Kidney (tissue), 14 donors: ENCODE data around the gene DDX51. TPM values are rescaled to one million over a fixed set of nuclear protein-coding genes. Genes with fewer than 3 reads are reported as not detected.

Experiments
- DNase-seq, 5 donors: peaks; one replicate each; pipeline ENCODE4 v3.0.0-alpha.2; 2013 to 2020
- FAIRE-seq: peaks from 2 replicates; lab custom pipeline; 2012; peaks lifted over from hg19 to GRCh38; lab: Jason Lieb, UNC
- H3K27ac ChIP-seq, 2 donors: one replicate each; pipeline ENCODE4 v1.7.0; 2013; ENCODE audit warnings: low read depth in 2 of 2, low read length in 2 of 2, inconsistent platforms in 1 of 2
- H3K27me3 ChIP-seq: one replicate; pipeline ENCODE4 v1.7.1; 2013; ENCODE audit warnings: low read length, inconsistent platforms; ENCODE audit not compliant: control insufficient read depth, insufficient read depth
- H3K36me3 ChIP-seq, 3 donors: one replicate each; pipeline versions ENCODE4 v1.7.0 to v1.7.1; 2013; ENCODE audit warnings: low read length in 3 of 3, control low read depth in 1 of 3, inconsistent platforms in 1 of 3; ENCODE audit not compliant: insufficient read depth in 3 of 3, control insufficient read depth in 2 of 3
- H3K4me1 ChIP-seq, 3 donors: one replicate each; pipeline versions ENCODE4 v1.7.0 to v1.7.1; 2013; ENCODE audit warnings: low read length in 3 of 3, inconsistent platforms in 1 of 3, low read depth in 1 of 3; ENCODE audit not compliant: control insufficient read depth in 2 of 3, insufficient read depth in 2 of 3
- H3K4me3 ChIP-seq, 3 donors: one replicate each; pipeline versions ENCODE4 v1.7.0 to v1.8.1; 2013; ENCODE audit warnings: low read length in 3 of 3, control low read depth in 1 of 3, inconsistent platforms in 1 of 3
- H3K9ac ChIP-seq, 3 donors: one replicate each; pipeline versions ENCODE4 v1.7.0 to v1.7.1; 2013; ENCODE audit warnings: low read length in 3 of 3, control low read depth in 1 of 3, inconsistent platforms in 1 of 3
- H3K9me3 ChIP-seq, 3 donors: one replicate each; pipeline versions ENCODE4 v1.7.0 to v1.7.1; 2013; ENCODE audit warnings: low read length in 3 of 3, control low read depth in 1 of 3, inconsistent platforms in 1 of 3; ENCODE audit not compliant: control insufficient read depth in 2 of 3, insufficient read depth in 1 of 3
- CTCF ChIP-seq: IDR thresholded peaks from 3 replicates; pipeline ENCODE4 v1.5.1; 2012; ENCODE audit warnings: mild to moderate bottlenecking, moderate library complexity, borderline replicate concordance; ENCODE audit not compliant: insufficient read depth; ENCODE audit errors: extremely low read depth
- intact Hi-C: fragments of 100-400 bp; cut with DNase I; formaldehyde crosslinking; loops from one replicate; pipeline ENCODE4 v1.11.1; 2022
- polyA plus RNA-seq: library from polyadenylated mRNA; stranded (reverse); fragments of 350-450 nt; fragmentation: Illumina TruSeq; extraction: RNeasy Lipid Tissue Mini Kit (QIAGEN cat#74804); gene quantifications from one replicate; pipeline ENCODE4 v1.2.3, GENCODE V29; 2014; ENCODE audit warnings: low read depth, low replicate concordance; ENCODE audit not compliant: insufficient read depth
- total RNA-seq: library from RNA; stranded (reverse); fragmentation: NEBNext Ultra II Directional; extraction: Animal tissue kit (Norgen Biotek cat#: 25700); gene quantifications from one replicate; pipeline ENCODE4 v1.2.1, GENCODE V29; 2021
- donor health status: control.
- donor health status: control.
- donor health status: control.
- donor health status: control.
- donor health status: control.
- donor health status: DM: yes; HTN: yes; CAD: no.
- donor health status: Normal renal cell carcinoma (clear cell type).

Gene DDX51
- total and polyA plus RNA-seq, 2 donors from 2014 or later, result 10.3 to 19.6 TPM

DNA sequence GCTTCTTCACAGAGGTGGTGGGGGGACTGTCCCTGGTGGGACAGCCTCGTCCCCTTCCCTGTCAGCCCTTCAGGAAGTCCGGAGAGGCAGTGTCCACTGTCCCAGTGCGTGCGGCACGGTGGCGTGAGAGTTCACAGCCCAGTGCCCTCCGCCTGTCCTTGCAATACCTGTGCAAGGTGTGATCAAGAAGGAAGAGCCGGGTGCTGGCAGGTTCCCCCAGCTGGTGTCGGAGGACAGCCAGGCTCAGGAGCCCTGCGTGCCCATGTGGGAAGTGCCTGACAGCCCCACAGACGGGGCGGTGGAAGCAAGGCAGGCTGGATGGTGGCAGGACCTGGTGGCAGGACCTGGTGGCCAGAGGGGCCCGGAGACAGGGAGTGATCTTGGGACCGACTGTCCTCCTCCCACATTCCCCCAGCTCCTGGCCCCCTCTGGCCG, 16.5 kb upstream of the DDX51 start:
- Histone ChIP-seq H3K27ac (no peak overlapping the region), H3K9ac (no peak overlapping the region), H3K4me3 (no peak overlapping the region), H3K9me3 (peaks cover 0 to 16% (median 0%) of the 10 kb centered on the region in 3 donors), H3K27me3 (peaks cover 7% of the 10 kb centered on the region), H3K4me1 (peaks cover 0 to 6% (median 5%) of the 10 kb centered on the region in 3 donors), H3K36me3 (peaks cover 13 to 27% (median 21%) of the 10 kb centered on the region in 3 donors)
- TF ChIP-seq CTCF, result no peak
- intact Hi-C loops, result no loop called here
- DNase-seq (peak in 2 of 5 donors; percentile 53 to 70), FAIRE-seq (no peak)

DNA sequence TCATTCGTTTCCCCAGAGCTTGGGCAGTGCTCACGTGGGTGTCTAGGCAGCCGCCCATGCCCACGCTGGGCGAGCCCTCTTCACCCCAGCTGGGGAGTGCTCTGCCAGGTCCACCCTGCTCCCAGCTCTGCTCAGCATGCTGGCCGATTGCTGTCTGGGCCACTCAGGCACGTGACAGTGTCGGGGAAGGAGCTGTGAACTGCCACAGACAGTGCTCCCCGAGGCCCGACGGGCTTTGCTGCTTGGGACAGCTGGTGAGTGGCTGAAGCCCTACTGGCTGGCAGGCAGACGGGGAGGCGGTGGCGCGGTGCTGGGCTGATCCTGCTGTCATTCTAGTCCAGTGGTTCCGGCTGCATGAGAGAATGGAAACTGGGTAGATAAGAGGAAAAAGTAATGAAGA, 15.9 kb upstream of the DDX51 start:
- DNase-seq (peak in 2 of 5 donors; percentile 26 to 71), FAIRE-seq (no peak)
- H3K4me3 ChIP-seq, result no peak overlapping the region
- H3K36me3 ChIP-seq, result peaks cover 13 to 28% (median 21%) of the 10 kb centered on the region in 3 donors
- H3K27ac ChIP-seq, result no peak overlapping the region
- no peak for TF ChIP-seq CTCF
- H3K4me1 ChIP-seq, result peaks cover 0 to 6% (median 5%) of the 10 kb centered on the region in 3 donors
- H3K9ac ChIP-seq, result no peak overlapping the region
- H3K27me3 ChIP-seq, result peaks cover 9% of the 10 kb centered on the region
- peaks cover 0 to 16% (median 0%) of the 10 kb centered on the region in 3 donors for H3K9me3 ChIP-seq
- intact Hi-C loops, result no loop called here

GRCh38 chr12:132159555-132160003, 15.5 kb upstream of the DDX51 start:
- peak in 2 of 5 donors; percentile 52 to 79 for DNase-seq
- intact Hi-C loops, result no loop called here
- FAIRE-seq, result no peak
- TF ChIP-seq CTCF, result no peak
- peaks cover 9% of the 10 kb centered on the region for H3K27me3 ChIP-seq
- H3K4me3 ChIP-seq, result no peak overlapping the region
- H3K9ac ChIP-seq, result no peak overlapping the region
- peaks cover 0 to 6% (median 5%) of the 10 kb centered on the region in 3 donors for H3K4me1 ChIP-seq
- H3K36me3 ChIP-seq, result peaks cover 13 to 28% (median 21%) of the 10 kb centered on the region in 3 donors
- H3K27ac ChIP-seq, result no peak overlapping the region
- peaks cover 0 to 16% (median 0%) of the 10 kb centered on the region in 3 donors for H3K9me3 ChIP-seq
